Vagina (tissue), 2 donors: Measurements from ENCODE around the gene PRKAG2.

ENCODE experiments used
- POLR2A ChIP-seq, 2 donors: fragments of 450-650 bp; IDR thresholded peaks; one replicate each; pipeline ENCODE4 v1.6.1; 2017; ENCODE audit warnings: antibody characterized with exemption in 2 of 2, mild to moderate bottlenecking in 2 of 2, moderate library complexity in 2 of 2
- POLR2AphosphoS5 ChIP-seq, 2 donors: sonication (generic); formaldehyde crosslinking; IDR thresholded peaks; one replicate each; pipeline ENCODE4 v1.9.0; 2017; ENCODE audit warnings: antibody characterized with exemption in 2 of 2, mild to moderate bottlenecking in 2 of 2, low read depth in 1 of 2; ENCODE audit not compliant: insufficient read depth in 1 of 2
- TF ChIP-seq, protein P1 (sequence below), 3 experiments: fragments of 450-650 bp in 2 of 3; fragments of 200-600 bp in 1 of 3; sonication (generic) in 1 of 3; IDR thresholded peaks; one replicate each; pipeline ENCODE4 v1.5.1; 2017 to 2019; ENCODE audit warnings: antibody characterized with exemption in 3 of 3, mild to moderate bottlenecking in 2 of 3, moderate library complexity in 2 of 3

DNA sequence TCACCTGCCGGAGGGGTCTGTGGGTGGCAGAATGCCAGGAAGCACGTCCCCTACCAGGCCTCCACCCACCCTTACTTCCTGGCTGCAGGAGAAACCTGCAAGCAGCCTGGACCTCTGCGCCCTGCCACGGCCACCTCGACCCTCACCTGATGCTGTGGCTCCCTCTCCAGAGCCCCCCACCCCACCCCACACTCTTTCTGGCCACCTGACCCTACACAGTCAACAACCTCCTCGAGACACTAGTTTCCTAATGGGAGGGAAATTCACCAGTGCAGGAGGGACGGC is 91.3 kb downstream of the PRKAG2 start:
- no peak for TF ChIP-seq POLR2A (IDR thresholded peaks at IDR 0.05)
- TF ChIP-seq, protein P1, sequence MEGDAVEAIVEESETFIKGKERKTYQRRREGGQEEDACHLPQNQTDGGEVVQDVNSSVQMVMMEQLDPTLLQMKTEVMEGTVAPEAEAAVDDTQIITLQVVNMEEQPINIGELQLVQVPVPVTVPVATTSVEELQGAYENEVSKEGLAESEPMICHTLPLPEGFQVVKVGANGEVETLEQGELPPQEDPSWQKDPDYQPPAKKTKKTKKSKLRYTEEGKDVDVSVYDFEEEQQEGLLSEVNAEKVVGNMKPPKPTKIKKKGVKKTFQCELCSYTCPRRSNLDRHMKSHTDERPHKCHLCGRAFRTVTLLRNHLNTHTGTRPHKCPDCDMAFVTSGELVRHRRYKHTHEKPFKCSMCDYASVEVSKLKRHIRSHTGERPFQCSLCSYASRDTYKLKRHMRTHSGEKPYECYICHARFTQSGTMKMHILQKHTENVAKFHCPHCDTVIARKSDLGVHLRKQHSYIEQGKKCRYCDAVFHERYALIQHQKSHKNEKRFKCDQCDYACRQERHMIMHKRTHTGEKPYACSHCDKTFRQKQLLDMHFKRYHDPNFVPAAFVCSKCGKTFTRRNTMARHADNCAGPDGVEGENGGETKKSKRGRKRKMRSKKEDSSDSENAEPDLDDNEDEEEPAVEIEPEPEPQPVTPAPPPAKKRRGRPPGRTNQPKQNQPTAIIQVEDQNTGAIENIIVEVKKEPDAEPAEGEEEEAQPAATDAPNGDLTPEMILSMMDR (IDR thresholded peaks at IDR 0.05) = no peak
- no peak for TF ChIP-seq POLR2AphosphoS5 (IDR thresholded peaks at IDR 0.05; ENCODE audit: insufficient read depth in 1 of 2, low read depth in 1 of 2)
